ENCODE results near the gene ACSBG1.

The ACSBG1 gene

GRCh38 chr15:78216276-78217104 lies 17.9 kb downstream of the ACSBG1 start:
- no peaks in the 10 kb centered on the region for H3K4me1 Mint-ChIP-seq (ENCODE audit: low read depth)
- no peaks in the 10 kb centered on the region for H3K36me3 Mint-ChIP-seq (ENCODE audit: low read depth)
- H3K9me3 Mint-ChIP-seq, result no peaks in the 10 kb centered on the region
- H3K27me3 Mint-ChIP-seq (ENCODE audit: low read depth), result peaks cover 8% of the 10 kb centered on the region
- H3K27ac Mint-ChIP-seq, result no peak overlapping the region
- H3K4me3 Mint-ChIP-seq, result no peak overlapping the region

- H3K36me3 Mint-ChIP-seq (ENCODE audit: low read depth), result no peaks in the 10 kb centered on the region
- H3K9me3 Mint-ChIP-seq, result no peaks in the 10 kb centered on the region
- H3K27me3 Mint-ChIP-seq (ENCODE audit: low read depth), result peaks cover 8% of the 10 kb centered on the region
- no peak overlapping the region for H3K4me3 Mint-ChIP-seq
- H3K27ac Mint-ChIP-seq, result no peak overlapping the region
- H3K4me1 Mint-ChIP-seq (ENCODE audit: low read depth), result no peaks in the 10 kb centered on the region
These were observed 20.4 kb downstream of the ACSBG1 start for GRCh38 chr15:78213956-78214355.

GRCh38 chr15:78213425-78213750 lies 21.0 kb downstream of the ACSBG1 start:
- Mint-ChIP-seq H3K9me3 (no peaks in the 10 kb centered on the region), H3K4me1 (ENCODE audit: low read depth) (no peaks in the 10 kb centered on the region), H3K4me3 (no peak overlapping the region), H3K27me3 (ENCODE audit: low read depth) (peaks cover 8% of the 10 kb centered on the region), H3K27ac (no peak overlapping the region), H3K36me3 (ENCODE audit: low read depth) (no peaks in the 10 kb centered on the region)

GRCh38 chr15:78212546-78213424 lies 21.6 kb downstream of the ACSBG1 start:
- H3K27ac Mint-ChIP-seq, result no peak overlapping the region
- H3K4me1 Mint-ChIP-seq (ENCODE audit: low read depth), result no peaks in the 10 kb centered on the region
- peaks cover 8% of the 10 kb centered on the region for H3K27me3 Mint-ChIP-seq (ENCODE audit: low read depth)
- no peaks in the 10 kb centered on the region for H3K9me3 Mint-ChIP-seq
- no peak overlapping the region for H3K4me3 Mint-ChIP-seq
- no peaks in the 10 kb centered on the region for H3K36me3 Mint-ChIP-seq (ENCODE audit: low read depth)

GRCh38 chr15:78212008-78212407 lies 22.4 kb downstream of the ACSBG1 start:
- Mint-ChIP-seq H3K4me1 (ENCODE audit: low read depth) (no peaks in the 10 kb centered on the region), H3K9me3 (no peaks in the 10 kb centered on the region), H3K36me3 (ENCODE audit: low read depth) (no peaks in the 10 kb centered on the region), H3K27me3 (ENCODE audit: low read depth) (peaks cover 8% of the 10 kb centered on the region), H3K27ac (no peak overlapping the region), H3K4me3 (no peak overlapping the region)

GRCh38 chr15:78211189-78211921 lies 23.0 kb downstream of the ACSBG1 start:
- H3K4me3 Mint-ChIP-seq, result no peak overlapping the region
- no peak overlapping the region for H3K27ac Mint-ChIP-seq
- no peaks in the 10 kb centered on the region for H3K36me3 Mint-ChIP-seq (ENCODE audit: low read depth)
- H3K4me1 Mint-ChIP-seq (ENCODE audit: low read depth), result no peaks in the 10 kb centered on the region
- no peaks in the 10 kb centered on the region for H3K9me3 Mint-ChIP-seq
- H3K27me3 Mint-ChIP-seq (ENCODE audit: low read depth), result peaks cover 8% of the 10 kb centered on the region

GRCh38 chr15:78210349-78210717 lies 24.0 kb downstream of the ACSBG1 start:
- Mint-ChIP-seq H3K27ac (no peak overlapping the region), H3K36me3 (ENCODE audit: low read depth) (no peaks in the 10 kb centered on the region), H3K4me3 (no peak overlapping the region), H3K27me3 (ENCODE audit: low read depth) (peaks cover 8% of the 10 kb centered on the region), H3K4me1 (ENCODE audit: low read depth) (no peaks in the 10 kb centered on the region), H3K9me3 (no peaks in the 10 kb centered on the region)

- H3K9me3 Mint-ChIP-seq, result no peaks in the 10 kb centered on the region
- peaks cover 8% of the 10 kb centered on the region for H3K27me3 Mint-ChIP-seq (ENCODE audit: low read depth)
- H3K27ac Mint-ChIP-seq, result no peak overlapping the region
- no peak overlapping the region for H3K4me3 Mint-ChIP-seq
- H3K4me1 Mint-ChIP-seq (ENCODE audit: low read depth), result no peaks in the 10 kb centered on the region
- H3K36me3 Mint-ChIP-seq (ENCODE audit: low read depth), result no peaks in the 10 kb centered on the region
These were observed 24.6 kb downstream of the ACSBG1 start for GRCh38 chr15:78209646-78210348.

GRCh38 chr15:78208887-78209645 lies 25.3 kb downstream of the ACSBG1 start:
- Mint-ChIP-seq H3K4me3 (no peak overlapping the region), H3K4me1 (ENCODE audit: low read depth) (no peaks in the 10 kb centered on the region), H3K27ac (no peak overlapping the region), H3K36me3 (ENCODE audit: low read depth) (no peaks in the 10 kb centered on the region), H3K9me3 (no peaks in the 10 kb centered on the region), H3K27me3 (ENCODE audit: low read depth) (peaks cover 8% of the 10 kb centered on the region)

GRCh38 chr15:78208341-78208844 lies 26.0 kb downstream of the ACSBG1 start:
- H3K27me3 Mint-ChIP-seq (ENCODE audit: low read depth), result peaks cover 8% of the 10 kb centered on the region
- H3K36me3 Mint-ChIP-seq (ENCODE audit: low read depth), result no peaks in the 10 kb centered on the region
- H3K9me3 Mint-ChIP-seq, result no peaks in the 10 kb centered on the region
- H3K4me1 Mint-ChIP-seq (ENCODE audit: low read depth), result no peaks in the 10 kb centered on the region
- no peak overlapping the region for H3K27ac Mint-ChIP-seq
- H3K4me3 Mint-ChIP-seq, result no peak overlapping the region

- no peaks in the 10 kb centered on the region for H3K4me1 Mint-ChIP-seq (ENCODE audit: low read depth)
- H3K27ac Mint-ChIP-seq, result no peak overlapping the region
- H3K27me3 Mint-ChIP-seq (ENCODE audit: low read depth), result peaks cover 8% of the 10 kb centered on the region
- H3K4me3 Mint-ChIP-seq, result no peak overlapping the region
- no peaks in the 10 kb centered on the region for H3K9me3 Mint-ChIP-seq
- H3K36me3 Mint-ChIP-seq (ENCODE audit: low read depth), result no peaks in the 10 kb centered on the region
These were observed 26.6 kb downstream of the ACSBG1 start for GRCh38 chr15:78207641-78208340.

- H3K36me3 Mint-ChIP-seq (ENCODE audit: low read depth), result no peaks in the 10 kb centered on the region
- H3K4me3 Mint-ChIP-seq, result no peak overlapping the region
- H3K4me1 Mint-ChIP-seq (ENCODE audit: low read depth), result no peaks in the 10 kb centered on the region
- H3K9me3 Mint-ChIP-seq, result no peaks in the 10 kb centered on the region
- peaks cover 10% of the 10 kb centered on the region for H3K27me3 Mint-ChIP-seq (ENCODE audit: low read depth)
- H3K27ac Mint-ChIP-seq, result no peak overlapping the region
These were observed 27.3 kb downstream of the ACSBG1 start for GRCh38 chr15:78207110-78207458.
